ENCODE data around the gene DHX58. TPM values are rescaled to one million over a fixed set of nuclear protein-coding genes. Genes with fewer than 3 reads are reported as not detected.

Gene DHX58
- total RNA-seq, 6 experiments from 2014 or later, result 4.0 to 5.3 (median 4.2) TPM

DNA sequence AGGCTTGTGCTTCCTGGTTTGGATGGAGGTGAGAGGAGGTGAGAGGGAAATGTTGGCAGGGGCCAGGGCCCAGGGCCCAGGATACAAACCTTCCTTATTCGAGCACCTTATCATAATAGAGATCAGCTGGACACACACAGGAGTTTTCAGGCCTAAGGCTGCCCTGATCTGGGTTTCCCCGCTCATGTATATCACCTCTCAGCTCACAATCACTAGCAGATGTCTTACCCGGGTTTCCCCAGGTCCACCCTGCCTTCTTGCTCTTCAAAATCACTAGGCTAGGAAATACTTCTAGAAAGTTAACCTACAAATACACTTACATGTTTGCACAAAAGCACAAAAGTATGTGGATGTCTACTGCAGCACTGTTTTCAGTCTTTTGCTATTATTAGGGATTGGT is 14.3 kb upstream of the DHX58 start:
- peaks cover 17% of the 10 kb centered on the region for H3K4me1 Mint-ChIP-seq (ENCODE audit: low read depth)
- H3K9me3 Mint-ChIP-seq, result no peaks in the 10 kb centered on the region
- DNase-seq, result no peak
- H3K27me3 Mint-ChIP-seq (ENCODE audit: insufficient read depth), result peaks cover 7% of the 10 kb centered on the region
- no peak overlapping the region for H3K4me3 Mint-ChIP-seq
- no peak overlapping the region for H3K27ac Mint-ChIP-seq
- peaks cover 30% of the 10 kb centered on the region for H3K36me3 Mint-ChIP-seq (ENCODE audit: low read depth)
- TF ChIP-seq, protein P1, sequence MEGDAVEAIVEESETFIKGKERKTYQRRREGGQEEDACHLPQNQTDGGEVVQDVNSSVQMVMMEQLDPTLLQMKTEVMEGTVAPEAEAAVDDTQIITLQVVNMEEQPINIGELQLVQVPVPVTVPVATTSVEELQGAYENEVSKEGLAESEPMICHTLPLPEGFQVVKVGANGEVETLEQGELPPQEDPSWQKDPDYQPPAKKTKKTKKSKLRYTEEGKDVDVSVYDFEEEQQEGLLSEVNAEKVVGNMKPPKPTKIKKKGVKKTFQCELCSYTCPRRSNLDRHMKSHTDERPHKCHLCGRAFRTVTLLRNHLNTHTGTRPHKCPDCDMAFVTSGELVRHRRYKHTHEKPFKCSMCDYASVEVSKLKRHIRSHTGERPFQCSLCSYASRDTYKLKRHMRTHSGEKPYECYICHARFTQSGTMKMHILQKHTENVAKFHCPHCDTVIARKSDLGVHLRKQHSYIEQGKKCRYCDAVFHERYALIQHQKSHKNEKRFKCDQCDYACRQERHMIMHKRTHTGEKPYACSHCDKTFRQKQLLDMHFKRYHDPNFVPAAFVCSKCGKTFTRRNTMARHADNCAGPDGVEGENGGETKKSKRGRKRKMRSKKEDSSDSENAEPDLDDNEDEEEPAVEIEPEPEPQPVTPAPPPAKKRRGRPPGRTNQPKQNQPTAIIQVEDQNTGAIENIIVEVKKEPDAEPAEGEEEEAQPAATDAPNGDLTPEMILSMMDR (IDR thresholded peaks at IDR 0.05), result no peak

DNA sequence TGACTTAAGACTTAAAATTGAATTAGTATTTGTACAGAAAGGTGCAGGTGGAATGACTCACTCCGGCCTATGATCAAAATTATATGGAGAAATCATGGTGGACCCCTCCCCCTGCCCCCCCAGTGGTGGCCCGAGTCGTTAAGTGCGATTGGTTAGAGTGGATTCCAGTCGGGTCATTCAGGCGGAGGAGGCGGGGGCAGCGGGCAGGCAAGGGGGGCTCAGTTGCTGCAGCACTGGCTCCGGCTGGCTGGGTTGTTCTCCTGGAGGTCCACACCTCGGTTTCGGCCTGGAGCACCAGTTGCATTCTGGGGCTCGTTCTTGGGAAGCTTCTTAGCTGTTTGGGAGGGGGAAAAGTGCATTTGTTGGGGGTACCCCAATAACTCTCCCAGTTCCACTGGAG is 13.1 kb upstream of the DHX58 start:
- TF ChIP-seq, protein P1 (IDR thresholded peaks at IDR 0.05), result no peak
- Mint-ChIP-seq H3K27ac (no peak overlapping the region), H3K27me3 (ENCODE audit: insufficient read depth) (peaks cover 7% of the 10 kb centered on the region), H3K4me3 (no peak overlapping the region), H3K4me1 (ENCODE audit: low read depth) (peaks cover 8% of the 10 kb centered on the region), H3K9me3 (no peaks in the 10 kb centered on the region), H3K36me3 (ENCODE audit: low read depth) (peaks cover 22% of the 10 kb centered on the region)
- no peak for DNase-seq

DNA sequence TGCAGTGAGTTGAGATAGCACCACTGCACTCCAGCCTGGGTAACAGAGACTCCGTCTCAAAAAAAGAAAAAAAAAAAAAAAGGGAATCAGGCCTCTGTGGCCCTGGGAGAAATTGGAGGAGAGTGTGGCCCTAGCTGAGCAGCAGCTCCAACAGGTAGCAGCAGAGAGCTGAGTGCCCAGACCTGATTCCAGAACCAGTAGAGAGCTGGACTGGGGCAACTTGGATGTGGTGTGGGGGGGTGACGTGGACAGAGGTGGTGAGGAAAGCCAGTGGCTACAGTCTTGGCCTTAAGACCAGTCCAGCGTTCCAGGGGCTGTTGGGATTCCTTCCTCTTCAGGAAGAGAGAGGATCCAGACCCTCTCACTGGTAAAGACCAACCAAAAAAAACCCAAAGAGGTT is 11.7 kb upstream of the DHX58 start:
- Mint-ChIP-seq H3K36me3 (ENCODE audit: low read depth) (peaks cover 20% of the 10 kb centered on the region), H3K9me3 (no peaks in the 10 kb centered on the region), H3K4me1 (ENCODE audit: low read depth) (peaks cover 14% of the 10 kb centered on the region), H3K27me3 (ENCODE audit: insufficient read depth) (peaks cover 6% of the 10 kb centered on the region), H3K4me3 (no peak overlapping the region), H3K27ac (peak overlapping the region; percentile 33; the same call in 1 of the 2 replicates)
- no peak for DNase-seq
- TF ChIP-seq, protein P1 (IDR thresholded peaks at IDR 0.05), result no peak

DNA sequence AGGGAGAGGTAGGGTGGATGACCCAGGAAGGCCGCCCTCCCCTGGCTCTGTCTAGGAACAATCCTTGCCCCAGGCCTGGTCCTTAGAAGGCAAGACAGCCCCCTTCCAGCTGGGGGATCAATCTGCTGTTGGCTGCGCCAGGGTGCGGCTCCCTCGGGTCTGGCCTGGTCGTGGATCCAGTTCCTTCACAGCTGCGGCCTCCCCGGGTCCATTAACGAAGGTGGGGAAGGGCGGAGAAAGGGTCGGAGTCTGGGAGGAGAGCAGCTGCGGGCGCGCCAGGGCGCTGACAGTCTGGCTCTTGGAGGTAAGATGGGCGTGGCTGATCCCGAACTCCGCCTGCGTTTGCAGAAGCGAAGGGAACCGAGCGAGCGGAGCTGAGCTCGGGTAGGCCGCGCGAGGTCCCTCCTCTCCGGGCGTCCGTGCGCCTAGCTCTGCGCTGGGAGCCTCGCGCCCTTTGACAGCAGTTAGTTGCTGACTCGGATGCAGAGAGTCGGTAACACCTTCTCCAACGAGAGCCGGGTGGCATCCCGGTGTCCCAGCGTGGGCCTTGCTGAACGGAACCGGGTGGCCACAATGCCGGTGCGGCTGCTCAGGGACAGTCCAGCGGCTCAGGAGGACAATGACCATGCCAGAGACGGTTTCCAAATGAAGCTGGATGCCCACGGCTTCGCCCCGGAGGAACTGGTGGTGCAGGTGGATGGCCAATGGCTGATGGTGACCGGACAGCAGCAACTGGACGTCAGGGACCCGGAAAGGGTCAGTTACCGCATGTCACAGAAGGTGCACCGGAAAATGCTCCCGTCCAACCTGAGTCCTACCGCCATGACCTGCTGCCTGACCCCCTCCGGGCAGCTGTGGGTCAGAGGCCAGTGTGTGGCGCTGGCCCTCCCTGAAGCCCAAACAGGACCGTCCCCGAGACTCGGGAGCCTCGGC is 10.1 kb upstream of the DHX58 start, which contains the start of gene HSPB9:
Gene HSPB9, plus strand, starts transcription at position 434 of the 933 bp plus-strand sequence. Its CDS starts 47 bp downstream, at position 481.
- DNase-seq, result no peak
- Mint-ChIP-seq H3K27me3 (ENCODE audit: insufficient read depth) (peaks cover 6% of the 10 kb centered on the region), H3K4me1 (ENCODE audit: low read depth) (peaks cover 21% of the 10 kb centered on the region), H3K9me3 (no peaks in the 10 kb centered on the region), H3K4me3 (no peak within 1 kb of the TSS), H3K36me3 (ENCODE audit: low read depth) (peaks cover 15% of the 10 kb centered on the region), H3K27ac (no peak within 1 kb of the TSS; the same call in 1 of the 2 replicates)
- TF ChIP-seq, protein P1 (IDR thresholded peaks at IDR 0.05), result no peak

DNA sequence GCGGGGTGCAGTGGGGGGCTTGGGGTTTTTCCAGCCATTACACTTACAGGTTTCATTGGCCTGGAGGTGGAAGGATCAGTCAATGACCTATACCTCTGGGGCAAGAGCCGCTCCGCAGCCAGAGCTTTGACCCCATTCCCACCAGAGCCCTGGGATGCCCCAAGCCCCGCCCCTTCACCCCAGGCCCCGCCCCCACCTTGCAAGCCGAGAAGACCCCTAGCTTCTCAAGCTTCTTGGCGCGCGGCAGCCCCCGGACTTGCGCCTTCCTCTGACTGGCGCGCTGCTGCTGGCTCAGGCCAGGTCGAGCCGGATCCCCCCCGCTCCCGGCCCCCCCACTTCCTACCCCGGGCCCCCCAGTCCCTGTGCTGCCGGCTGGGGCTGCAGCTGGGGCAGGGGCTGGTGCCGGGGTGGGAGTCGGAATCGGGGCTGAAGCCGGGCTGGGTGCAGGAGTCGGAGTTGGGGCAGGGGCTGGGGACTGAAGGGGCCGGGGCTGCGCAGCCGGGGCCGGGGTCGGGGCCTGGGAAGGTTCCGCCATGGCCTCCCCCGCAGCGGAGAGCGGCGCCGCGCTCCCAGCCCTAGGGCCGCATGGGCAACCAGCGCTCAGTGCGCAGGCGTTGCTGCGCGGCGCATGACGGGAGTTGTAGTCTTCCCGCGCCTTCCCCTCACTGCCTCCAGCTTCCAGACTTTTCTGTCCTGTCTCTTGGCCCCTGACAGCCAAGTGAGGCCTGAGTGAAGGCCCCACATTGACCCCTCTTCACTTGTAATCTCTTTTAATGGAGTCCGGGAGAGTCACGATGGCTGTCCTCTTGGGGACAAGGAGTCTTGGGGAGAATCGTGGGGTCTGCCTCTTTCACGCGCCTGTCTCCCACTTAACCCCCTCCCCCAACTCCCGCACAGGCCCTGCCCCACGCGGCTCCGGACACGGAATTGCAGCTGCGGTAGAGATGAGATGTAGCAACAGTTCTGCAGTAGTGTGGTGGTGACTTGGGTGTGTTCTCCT is 8.6 kb upstream of the DHX58 start, which contains the start of gene KAT2A:
Gene KAT2A, minus strand, starts transcription at position 598 of the 1,000 bp plus-strand sequence. Its CDS starts 63 bp downstream, at position 535.
- Mint-ChIP-seq H3K27me3 (ENCODE audit: insufficient read depth) (peaks cover 5% of the 10 kb centered on the region), H3K27ac (peak within 1 kb of the TSS; percentile 53), H3K4me3 (peak within 1 kb of the TSS; percentile 76), H3K36me3 (ENCODE audit: low read depth) (peaks cover 22% of the 10 kb centered on the region), H3K4me1 (ENCODE audit: low read depth) (peaks cover 29% of the 10 kb centered on the region), H3K9me3 (no peaks in the 10 kb centered on the region)
- TF ChIP-seq, protein P1 (IDR thresholded peaks at IDR 0.05), result no peak
- peak; percentile 72 for DNase-seq
